GM04504 (cell line): ENCODE data around the gene DAP3.

ENCODE experiments used
- DNase-seq: peaks from one replicate; pipeline ENCODE4 v3.0.0-alpha.2; 2012; ENCODE audit warnings: low read depth

Gene DAP3

DNA sequence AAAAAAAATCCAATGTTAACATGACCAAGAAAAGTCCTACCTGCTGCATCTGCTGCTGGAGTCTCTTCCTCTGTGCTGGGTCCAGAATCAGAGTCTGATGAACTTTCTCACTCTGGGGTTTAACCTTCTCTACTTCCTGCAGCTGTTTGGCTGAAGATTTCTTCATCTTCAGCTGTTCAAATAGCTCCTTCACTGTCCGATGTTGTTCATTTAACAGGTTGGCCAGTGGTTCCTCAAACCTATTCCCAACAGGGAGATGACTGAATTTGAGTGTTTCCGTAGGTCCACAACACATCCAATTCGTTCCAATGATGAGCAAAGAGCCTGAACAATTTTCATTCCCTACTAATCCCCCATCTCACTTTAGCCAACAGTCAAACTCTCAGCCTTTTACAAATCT, 88.7 kb downstream of the DAP3 start:
- DNase-seq = no peak
